Liver (tissue), 9 donors: ENCODE data around the gene AP4S1. TPM values are rescaled to one million over a fixed set of nuclear protein-coding genes. Genes with fewer than 3 reads are reported as not detected.
A peak's percentile ranks its signal among the peaks of the same experiment; 100 is the strongest.
"Not testable (repeated sequence)": the region's sequence is repeated elsewhere in the genome, so short reads cannot be mapped to it uniquely, and the experiment has no call there.

ENCODE experiments used
- DNase-seq: peaks from one replicate; pipeline ENCODE4 v3.0.0-alpha.2; 2017; ENCODE audit warnings: low spot score
- H3K27ac ChIP-seq, 2 donors: one replicate each; pipeline ENCODE4 v1.7.0; 2013; ENCODE audit warnings: inconsistent platforms in 2 of 2, low read length in 2 of 2, control low read depth in 1 of 2, low read depth in 1 of 2, mild to moderate bottlenecking in 1 of 2
- H3K27me3 ChIP-seq, 4 donors: one replicate each; pipeline versions ENCODE4 v1.6.1 to v1.7.0; 2013; ENCODE audit warnings: low read length in 3 of 4, inconsistent platforms in 1 of 4, mild to moderate bottlenecking in 1 of 4, moderate library complexity in 1 of 4; ENCODE audit not compliant: control insufficient read depth in 4 of 4, insufficient read depth in 4 of 4
- H3K36me3 ChIP-seq, 4 donors: one replicate each; pipeline versions ENCODE4 v1.6.1 to v1.7.0; 2013; ENCODE audit warnings: low read length in 3 of 4, mild to moderate bottlenecking in 3 of 4, low read depth in 1 of 4, moderate library complexity in 1 of 4; ENCODE audit not compliant: control insufficient read depth in 4 of 4, insufficient read depth in 3 of 4
- H3K4me1 ChIP-seq, 4 donors: one replicate each; pipeline versions ENCODE4 v1.6.1 to v1.7.0; 2013; ENCODE audit warnings: low read length in 3 of 4, mild to moderate bottlenecking in 3 of 4, moderate library complexity in 1 of 4; ENCODE audit not compliant: control insufficient read depth in 4 of 4, insufficient read depth in 4 of 4
- H3K4me3 ChIP-seq, 3 donors: one replicate each; pipeline versions ENCODE4 v1.6.1 to v1.7.0; 2013; ENCODE audit warnings: low read length in 3 of 3, control low read depth in 1 of 3, low read depth in 1 of 3, mild to moderate bottlenecking in 1 of 3
- H3K9ac ChIP-seq, 2 donors: one replicate each; pipeline ENCODE4 v1.7.0; 2013; ENCODE audit warnings: low read length in 2 of 2, mild to moderate bottlenecking in 2 of 2, moderate library complexity in 2 of 2, control low read depth in 1 of 2, low read depth in 1 of 2
- H3K9me3 ChIP-seq, 4 donors: one replicate each; pipeline versions ENCODE4 v1.6.1 to v1.7.0; 2013; ENCODE audit warnings: low read length in 3 of 4; ENCODE audit not compliant: control insufficient read depth in 4 of 4
- CTCF ChIP-seq: fragments of 150-350 bp; IDR thresholded peaks from 2 replicates; pipeline ENCODE4 v1.5.1; 2017; ENCODE audit warnings: improper control_type of control experiment, low read depth, low read length; ENCODE audit not compliant: missing input control
- EGR1 ChIP-seq, 2 donors: IDR thresholded peaks; 2 replicates each; pipeline ENCODE4 v1.6.1; 2016 to 2018; ENCODE audit warnings: antibody characterized with exemption in 2 of 2, low read depth in 2 of 2
- FOXA1 ChIP-seq: IDR thresholded peaks from 2 replicates; pipeline ENCODE4 v1.6.1; 2016; ENCODE audit warnings: antibody characterized with exemption
- GABPA ChIP-seq, 2 donors: IDR thresholded peaks in 1 of 2; conservative IDR thresholded peaks in 1 of 2; 2 replicates each; pipeline ENCODE4 v1.6.1; 2016; ENCODE audit warnings: antibody characterized with exemption in 2 of 2, mild to moderate bottlenecking in 1 of 2, moderate library complexity in 1 of 2
- HNF4A ChIP-seq, 2 donors: conservative IDR thresholded peaks; 2 replicates each; pipeline ENCODE4 v1.6.1; 2016; ENCODE audit warnings: antibody characterized with exemption in 2 of 2, mild to moderate bottlenecking in 2 of 2
- HNF4G ChIP-seq: IDR thresholded peaks from 2 replicates; pipeline ENCODE4 v1.6.1; 2016; ENCODE audit warnings: antibody characterized with exemption
- JUND ChIP-seq, 2 donors: IDR thresholded peaks; 2 replicates each; pipeline ENCODE4 v1.6.1; 2016; ENCODE audit warnings: antibody characterized with exemption in 2 of 2
- NR2F2 ChIP-seq: IDR thresholded peaks from 2 replicates; pipeline ENCODE4 v1.6.1; 2016; ENCODE audit warnings: antibody characterized with exemption
- RXRA ChIP-seq, 2 donors: IDR thresholded peaks; 2 replicates each; pipeline ENCODE4 v1.6.1; 2017 to 2018; ENCODE audit warnings: antibody characterized with exemption in 2 of 2, mild to moderate bottlenecking in 1 of 2
- SP1 ChIP-seq: IDR thresholded peaks from 2 replicates; pipeline ENCODE4 v1.6.1; 2018; ENCODE audit warnings: antibody characterized with exemption, mild to moderate bottlenecking
- TAF1 ChIP-seq: conservative IDR thresholded peaks from 2 replicates; pipeline ENCODE4 v1.6.1; 2016; ENCODE audit warnings: antibody characterized with exemption, mild to moderate bottlenecking
- YY1 ChIP-seq: IDR thresholded peaks from 2 replicates; pipeline ENCODE4 v1.6.1; 2016; ENCODE audit warnings: antibody characterized with exemption, mild to moderate bottlenecking
- ZBTB33 ChIP-seq: IDR thresholded peaks from 2 replicates; pipeline ENCODE4 v1.6.1; 2016; ENCODE audit warnings: antibody characterized with exemption
- WGBS: extraction: QIAGEN DNeasy Blood & Tissue Kit; methylation state at CpG from one replicate; pipeline ENCODE4 v1.1.7; 2013; 5-methylcytosine and 5-hydroxymethylcytosine counted together
- polyA plus RNA-seq, 2 donors: library from polyadenylated mRNA; stranded (reverse) in 1 of 2; unstranded in 1 of 2; fragments of 200-250 nt in 1 of 2; fragments of >200 nt in 1 of 2; fragmentation: Nextera tagmentation in 1 of 2; extraction: Ambion mirVana in 1 of 2; gene quantifications; one replicate each; pipeline versions ENCODE4 v1.2.1 to v1.2.3, GENCODE V29; 2013 to 2015
- total RNA-seq, 2 donors: library from RNA; depleted of rRNA; stranded (reverse); fragments of >200 nt; gene quantifications; one replicate each; pipeline ENCODE4 v1.2.3, GENCODE V29; 2014
- TF ChIP-seq, protein P1 (sequence below): IDR thresholded peaks from 2 replicates; pipeline ENCODE4 v1.6.1; 2016; ENCODE audit warnings: antibody characterized with exemption
- TF ChIP-seq, protein P2 (sequence below): IDR thresholded peaks from 2 replicates; pipeline ENCODE4 v1.6.1; 2016; ENCODE audit warnings: antibody characterized with exemption, mild to moderate bottlenecking
- TF ChIP-seq, protein P3 (sequence below): IDR thresholded peaks from 2 replicates; pipeline ENCODE4 v1.6.1; 2016; ENCODE audit warnings: antibody characterized with exemption
- donor health status: healthy.
- donor health status: healthy.
- donor health status: healthy.
- donor health status: healthy.
- donor health status: healthy.

Gene AP4S1
- total and polyA plus RNA-seq, 4 donors, result 1.3 to 4.3 (median 1.7) TPM

DNA sequence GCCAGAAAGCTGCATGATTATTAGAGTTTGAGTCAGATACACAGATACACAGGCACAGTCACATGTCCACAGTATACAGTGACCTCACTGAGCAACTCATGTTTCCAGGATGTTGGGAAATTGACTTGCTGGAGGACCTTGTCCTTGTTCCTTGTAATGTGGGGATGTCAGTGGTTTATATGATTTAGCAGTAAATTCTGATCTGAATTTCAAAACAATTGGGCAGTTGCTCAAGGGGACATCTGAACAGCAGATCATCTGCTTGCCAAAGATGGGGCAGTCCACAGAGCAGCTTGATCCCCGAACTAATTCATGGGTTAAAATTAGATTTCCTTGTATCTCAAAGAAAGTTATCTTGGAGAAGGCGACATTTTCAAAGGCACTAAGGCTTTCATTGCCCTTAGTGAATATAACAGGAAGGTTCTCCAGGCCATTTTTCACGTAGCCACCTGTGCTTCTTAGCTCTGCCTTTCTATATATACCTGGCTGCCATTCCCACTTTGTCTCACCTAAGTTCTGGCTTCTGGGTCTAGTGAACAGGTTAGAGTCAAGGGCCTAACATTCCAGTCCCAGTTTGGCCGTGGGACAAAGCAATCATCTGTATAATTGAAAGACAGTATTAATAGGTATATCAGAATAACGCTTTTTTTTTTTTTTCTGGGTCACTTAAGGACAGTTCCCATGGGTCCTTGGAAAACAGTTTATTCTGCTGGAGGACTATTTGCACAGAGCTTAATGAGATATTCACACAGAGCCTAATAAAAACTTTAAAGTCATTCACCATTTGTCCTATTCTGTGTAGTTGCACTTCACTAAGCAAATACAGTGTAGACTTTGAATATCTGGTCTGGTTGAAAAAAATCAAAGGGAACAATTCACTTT is 65.7 kb downstream of the AP4S1 start (continued):
- no peak for TF ChIP-seq CTCF
- TF ChIP-seq, protein P1, sequence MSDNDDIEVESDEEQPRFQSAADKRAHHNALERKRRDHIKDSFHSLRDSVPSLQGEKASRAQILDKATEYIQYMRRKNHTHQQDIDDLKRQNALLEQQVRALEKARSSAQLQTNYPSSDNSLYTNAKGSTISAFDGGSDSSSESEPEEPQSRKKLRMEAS, result peak; percentile 80

- H3K4me3 ChIP-seq, result no peak overlapping the region
- H3K27me3 ChIP-seq, result no peaks in the 10 kb centered on the region
- TF ChIP-seq FOXA1 (no peak), SP1 (no peak), CTCF (no peak), TAF1 (no peak), ZBTB33 (no peak), RXRA (IDR thresholded peaks at IDR 0.05) (no peak), YY1 (no peak), HNF4G (no peak), EGR1 (IDR thresholded peaks at IDR 0.05; ENCODE audit: low read depth in 2 of 2) (no peak), HNF4A (conservative IDR thresholded peaks at IDR 0.05) (no peak), NR2F2 (no peak), JUND (IDR thresholded peaks at IDR 0.05) (no peak), GABPA (IDR thresholded peaks at IDR 0.05 in 1 of 2, conservative IDR thresholded peaks at IDR 0.05 in 1 of 2) (no peak)
- TF ChIP-seq, protein P2, sequence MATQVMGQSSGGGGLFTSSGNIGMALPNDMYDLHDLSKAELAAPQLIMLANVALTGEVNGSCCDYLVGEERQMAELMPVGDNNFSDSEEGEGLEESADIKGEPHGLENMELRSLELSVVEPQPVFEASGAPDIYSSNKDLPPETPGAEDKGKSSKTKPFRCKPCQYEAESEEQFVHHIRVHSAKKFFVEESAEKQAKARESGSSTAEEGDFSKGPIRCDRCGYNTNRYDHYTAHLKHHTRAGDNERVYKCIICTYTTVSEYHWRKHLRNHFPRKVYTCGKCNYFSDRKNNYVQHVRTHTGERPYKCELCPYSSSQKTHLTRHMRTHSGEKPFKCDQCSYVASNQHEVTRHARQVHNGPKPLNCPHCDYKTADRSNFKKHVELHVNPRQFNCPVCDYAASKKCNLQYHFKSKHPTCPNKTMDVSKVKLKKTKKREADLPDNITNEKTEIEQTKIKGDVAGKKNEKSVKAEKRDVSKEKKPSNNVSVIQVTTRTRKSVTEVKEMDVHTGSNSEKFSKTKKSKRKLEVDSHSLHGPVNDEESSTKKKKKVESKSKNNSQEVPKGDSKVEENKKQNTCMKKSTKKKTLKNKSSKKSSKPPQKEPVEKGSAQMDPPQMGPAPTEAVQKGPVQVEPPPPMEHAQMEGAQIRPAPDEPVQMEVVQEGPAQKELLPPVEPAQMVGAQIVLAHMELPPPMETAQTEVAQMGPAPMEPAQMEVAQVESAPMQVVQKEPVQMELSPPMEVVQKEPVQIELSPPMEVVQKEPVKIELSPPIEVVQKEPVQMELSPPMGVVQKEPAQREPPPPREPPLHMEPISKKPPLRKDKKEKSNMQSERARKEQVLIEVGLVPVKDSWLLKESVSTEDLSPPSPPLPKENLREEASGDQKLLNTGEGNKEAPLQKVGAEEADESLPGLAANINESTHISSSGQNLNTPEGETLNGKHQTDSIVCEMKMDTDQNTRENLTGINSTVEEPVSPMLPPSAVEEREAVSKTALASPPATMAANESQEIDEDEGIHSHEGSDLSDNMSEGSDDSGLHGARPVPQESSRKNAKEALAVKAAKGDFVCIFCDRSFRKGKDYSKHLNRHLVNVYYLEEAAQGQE, result no peak
- TF ChIP-seq, protein P3, sequence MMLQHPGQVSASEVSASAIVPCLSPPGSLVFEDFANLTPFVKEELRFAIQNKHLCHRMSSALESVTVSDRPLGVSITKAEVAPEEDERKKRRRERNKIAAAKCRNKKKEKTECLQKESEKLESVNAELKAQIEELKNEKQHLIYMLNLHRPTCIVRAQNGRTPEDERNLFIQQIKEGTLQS, result no peak
- TF ChIP-seq, protein P1, result no peak
- no peak for DNase-seq
- H3K36me3 ChIP-seq, result peaks cover 0 to 2% (median 0%) of the 10 kb centered on the region in 4 donors
- 76% methylated on average over 2 of the region's 2 CpGs for WGBS
- H3K27ac ChIP-seq, result peak overlapping the region; percentile 91 to 96
- H3K9ac ChIP-seq, result no peak overlapping the region
- peaks cover 6 to 23% (median 11%) of the 10 kb centered on the region in 4 donors for H3K4me1 ChIP-seq
- H3K9me3 ChIP-seq, result no peaks in the 10 kb centered on the region
Observed at GRCh38 chr14:31092160-31092708, 66.8 kb downstream of the AP4S1 start.

- Histone ChIP-seq H3K36me3 (peaks cover 1 to 17% (median 13%) of the 10 kb centered on the region in 4 donors), H3K4me1 (peaks cover 6 to 23% (median 11%) of the 10 kb centered on the region in 4 donors)
- not testable (repeated sequence) for H3K9me3 ChIP-seq, H3K4me3 ChIP-seq, DNase-seq, H3K27me3 ChIP-seq, H3K27ac ChIP-seq, H3K9ac ChIP-seq
- WGBS, result 97% methylated on average over 10 of the region's 10 CpGs
Observed at GRCh38 chr14:31093884-31094839, 68.7 kb downstream of the AP4S1 start.
